ENCODE results near the gene HS6ST3.

The HS6ST3 gene

GRCh38 chr13:96553796-96554195 is 463.9 kb downstream of the HS6ST3 start:
- no peak for DNase-seq

- no peak for DNase-seq
Observed at GRCh38 chr13:96573563-96573962, 483.7 kb downstream of the HS6ST3 start.

- DNase-seq, result no peak
Observed at GRCh38 chr13:96575423-96576320, 485.8 kb downstream of the HS6ST3 start.

GRCh38 chr13:96581741-96582140 is 491.8 kb downstream of the HS6ST3 start:
- DNase-seq, result no peak

GRCh38 chr13:96615252-96615651 is 525.3 kb downstream of the HS6ST3 start:
- DNase-seq, result no peak

GRCh38 chr13:96617528-96617927 is 527.6 kb downstream of the HS6ST3 start:
- no peak for DNase-seq

GRCh38 chr13:96621634-96622183 is 531.8 kb downstream of the HS6ST3 start:
- DNase-seq, result no peak

- no peak for DNase-seq
Observed at GRCh38 chr13:96629331-96629730, 539.4 kb downstream of the HS6ST3 start.

DNA sequence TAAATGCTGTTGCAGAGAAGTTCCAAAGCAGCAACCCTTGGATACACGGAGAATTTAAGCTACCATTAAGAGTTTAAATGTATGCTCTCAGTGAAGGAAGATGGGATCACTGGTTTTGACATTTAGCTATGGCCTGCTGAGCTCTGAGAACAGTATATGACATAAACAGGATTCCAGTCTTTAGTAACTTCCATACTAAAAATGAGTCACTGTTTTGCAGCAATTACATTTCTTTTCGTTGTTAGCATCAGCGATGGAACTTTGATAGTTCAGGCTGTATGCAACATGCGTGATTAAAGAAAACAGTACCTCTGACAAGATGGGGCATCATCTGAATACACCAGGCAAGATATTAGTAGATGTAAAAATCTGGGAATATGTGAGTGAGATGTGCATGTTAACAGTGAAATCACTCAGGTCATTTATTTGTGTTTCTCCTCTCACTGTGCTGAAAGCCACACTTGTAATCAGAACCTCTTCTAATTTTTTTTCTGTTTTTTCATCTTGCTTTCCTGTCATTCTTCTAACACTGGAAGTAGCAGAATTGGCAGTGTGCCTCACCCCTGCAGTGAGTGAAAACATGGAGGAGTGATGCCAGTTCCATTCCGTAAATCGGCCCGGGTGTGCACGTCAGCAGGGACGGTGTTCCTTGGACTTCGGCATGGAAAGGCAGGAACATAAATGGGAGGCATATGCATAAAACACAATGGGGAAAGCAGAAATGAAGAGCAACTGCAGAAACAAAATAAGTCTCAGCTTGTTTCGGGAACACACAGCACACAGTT is 542.8 kb downstream of the HS6ST3 start:
- no peak for DNase-seq

- DNase-seq, result no peak
Observed at GRCh38 chr13:96636001-96636709, 546.2 kb downstream of the HS6ST3 start.

GRCh38 chr13:96637039-96637438 is 547.1 kb downstream of the HS6ST3 start:
- DNase-seq, result no peak

GRCh38 chr13:96646101-96646500 is 556.2 kb downstream of the HS6ST3 start:
- DNase-seq, result no peak

DNA sequence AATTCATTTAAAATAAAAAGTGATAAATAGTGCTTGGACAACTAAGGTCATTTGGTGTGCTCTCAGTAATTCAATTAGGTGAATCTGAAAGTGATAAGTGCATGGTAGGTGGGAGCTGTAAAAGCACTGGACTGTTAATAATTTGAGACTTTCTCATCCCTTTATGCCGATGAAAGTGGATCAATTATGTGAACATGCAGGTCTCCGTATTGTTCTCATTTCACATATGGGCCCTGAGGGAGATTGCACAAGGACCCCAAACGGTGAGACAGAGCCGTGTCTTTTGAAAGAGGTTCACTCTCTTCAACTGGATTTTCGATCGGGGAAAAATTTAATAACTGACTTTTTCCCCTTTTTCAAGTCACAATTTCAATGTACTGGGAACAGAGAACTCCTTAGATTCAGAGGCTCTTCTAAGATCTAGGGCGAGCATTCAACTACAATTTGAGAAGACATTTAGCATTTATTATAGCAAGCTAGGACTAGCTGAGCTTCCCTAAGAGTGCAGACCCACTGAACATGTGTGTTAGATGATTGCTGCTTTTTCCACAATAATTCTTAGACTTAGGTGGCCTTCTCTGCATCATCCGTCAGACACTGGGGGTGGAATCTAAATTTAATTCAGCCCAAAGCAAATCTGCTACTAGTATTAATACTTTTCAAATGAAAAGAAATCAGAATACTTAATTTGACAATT is 556.8 kb downstream of the HS6ST3 start:
- no peak for DNase-seq

DNA sequence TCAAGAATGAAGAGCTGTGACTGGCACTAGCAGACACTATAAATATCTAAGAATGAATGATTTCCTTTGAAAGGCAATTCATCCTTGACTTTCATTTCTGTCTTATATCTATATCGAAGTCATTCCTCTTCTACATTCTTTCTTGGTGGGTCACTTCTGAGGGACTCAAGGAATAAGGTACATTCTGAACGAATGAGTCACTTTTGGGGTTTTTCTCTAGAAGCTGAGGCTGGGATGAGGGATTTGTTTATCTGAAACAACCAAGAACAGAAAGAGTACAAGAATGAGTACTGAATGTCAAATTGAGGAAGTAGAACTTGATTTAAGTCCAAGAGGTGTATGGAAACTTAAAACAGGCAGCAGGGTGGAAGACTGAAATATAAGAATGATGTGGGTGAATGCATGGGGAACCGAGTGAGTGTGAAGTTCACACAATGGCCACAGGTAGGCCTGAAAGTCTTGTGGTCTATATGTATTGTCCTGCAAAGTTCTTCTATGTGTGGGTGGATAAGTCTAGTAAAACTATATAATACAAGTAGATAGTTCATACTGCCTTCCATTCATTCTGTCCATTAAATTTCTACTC is 560.5 kb downstream of the HS6ST3 start:
- no peak for DNase-seq

- DNase-seq, result no peak
Observed at GRCh38 chr13:96651598-96651997, 561.7 kb downstream of the HS6ST3 start.

DNA sequence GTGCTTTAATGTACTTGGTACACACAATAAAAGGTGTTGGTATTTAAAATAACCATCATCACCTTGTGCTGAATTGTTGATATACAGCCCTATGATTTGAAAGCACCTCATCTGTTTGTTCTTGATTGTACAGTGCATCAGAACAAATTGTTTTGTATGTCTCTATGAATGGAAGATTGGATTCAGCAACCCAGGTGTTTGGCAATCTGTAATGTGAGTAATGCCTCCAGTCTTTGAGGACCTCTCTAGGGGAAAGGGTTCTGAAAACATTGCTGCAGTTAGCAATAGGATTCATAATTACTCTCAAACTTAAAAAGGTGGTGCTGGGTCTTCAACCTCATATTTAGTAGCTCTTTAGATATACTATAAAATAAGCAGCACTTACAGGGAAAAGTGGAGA is 562.6 kb downstream of the HS6ST3 start:
- DNase-seq, result no peak

GRCh38 chr13:96661612-96662011 is 571.7 kb downstream of the HS6ST3 start:
- no peak for DNase-seq

DNA sequence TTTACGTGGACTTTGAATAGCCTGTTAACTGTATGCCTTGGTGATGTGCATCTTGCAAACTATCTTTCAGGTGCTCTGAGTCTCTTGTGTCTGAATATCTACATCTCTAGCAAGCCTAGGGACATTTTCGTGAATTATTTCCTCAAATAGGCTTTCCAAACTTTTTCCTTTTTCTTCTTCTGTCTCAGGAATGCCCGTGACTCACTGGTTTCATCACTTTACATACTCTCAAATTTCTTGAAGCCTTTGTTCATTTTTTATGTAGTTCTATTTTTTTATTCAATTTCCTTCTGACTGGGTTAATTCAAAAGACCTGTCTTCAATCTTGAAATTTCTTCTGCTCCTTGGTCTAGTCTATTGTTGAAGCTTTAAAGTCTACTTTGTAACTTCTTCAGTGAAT is 572.1 kb downstream of the HS6ST3 start:
- DNase-seq, result no peak

DNA sequence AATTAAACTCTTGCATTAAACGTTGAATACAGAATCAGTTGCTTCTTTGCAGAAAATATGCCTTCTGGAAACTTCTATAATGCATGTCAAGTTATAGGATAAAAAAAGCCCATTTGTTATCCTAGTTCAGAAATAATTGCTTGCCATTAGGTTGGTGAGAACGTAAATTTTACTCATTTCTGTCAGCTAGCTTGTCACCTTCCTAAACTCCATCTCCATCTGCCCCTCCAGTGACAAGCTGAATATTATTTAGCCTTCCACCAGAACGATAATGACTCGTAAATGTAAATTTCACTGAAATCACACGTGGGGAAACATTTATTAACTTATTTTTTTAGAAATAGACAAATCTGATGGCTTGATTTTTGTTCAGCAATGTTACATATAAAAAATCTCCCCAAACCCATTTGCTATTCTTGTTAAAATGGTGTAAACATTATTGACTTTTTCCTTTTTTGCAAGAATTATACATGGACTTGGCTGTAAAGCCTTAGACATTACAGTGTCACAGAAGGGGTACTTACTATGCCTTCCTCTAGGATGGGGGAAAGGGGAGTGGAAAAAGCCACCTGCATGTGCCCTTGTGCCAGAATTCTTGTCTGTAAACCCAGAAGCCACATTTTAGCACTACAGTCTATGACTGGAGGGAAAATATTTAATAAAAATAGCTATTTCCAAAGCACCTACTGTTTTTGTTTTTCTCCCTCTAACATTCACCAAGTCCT is 577.5 kb downstream of the HS6ST3 start:
- DNase-seq, result no peak

GRCh38 chr13:96671073-96671472 is 581.2 kb downstream of the HS6ST3 start:
- DNase-seq, result no peak

GRCh38 chr13:96672016-96672415 is 582.1 kb downstream of the HS6ST3 start:
- no peak for DNase-seq
